Psoas muscle (tissue), 8 donors: ENCODE measurements around the gene PRKCH. TPM values are rescaled to one million over a fixed set of nuclear protein-coding genes. Genes with fewer than 3 reads are reported as not detected.
"Not testable (repeated sequence)": the region's sequence is repeated elsewhere in the genome, so short reads cannot be mapped to it uniquely, and the experiment has no call there.

Experiments
- ATAC-seq, 4 donors: fragments of 200-7000 bp; cut with Tn5 transposase; one replicate each; pipeline ENCODE4 v1.9.1; 2020; ENCODE audit warnings: moderate library complexity in 3 of 4, mild to moderate bottlenecking in 2 of 4
- DNase-seq, 2 donors: peaks; one replicate each; pipeline ENCODE4 v3.0.0-alpha.2; 2020
- H3K27ac ChIP-seq: fragments of 200-600 bp; one replicate; pipeline ENCODE4 v1.8.0; 2022
- H3K27me3 ChIP-seq, 3 donors: fragments of 200-600 bp in 1 of 3; one replicate each; pipeline versions ENCODE4 v1.6.1 to v1.8.0; 2013 to 2022; ENCODE audit warnings: low read length in 2 of 3, mild to moderate bottlenecking in 2 of 3, moderate library complexity in 1 of 3; ENCODE audit not compliant: insufficient read depth in 3 of 3
- H3K36me3 ChIP-seq, 2 donors: fragments of 200-600 bp in 1 of 2; one replicate each; pipeline versions ENCODE4 v1.6.1 to v1.8.0; 2013 to 2022; ENCODE audit warnings: low read depth in 1 of 2, mild to moderate bottlenecking in 1 of 2, moderate library complexity in 1 of 2; ENCODE audit not compliant: insufficient read depth in 1 of 2
- H3K4me1 ChIP-seq: fragments of 200-600 bp; one replicate; pipeline ENCODE4 v1.8.0; 2022
- H3K4me3 ChIP-seq: fragments of 200-600 bp; one replicate; pipeline ENCODE4 v1.8.0; 2022; ENCODE audit warnings: mild to moderate bottlenecking
- H3K9me3 ChIP-seq: fragments of 200-600 bp; one replicate; pipeline ENCODE4 v1.8.0; 2022
- WGBS, 3 donors: extraction: QIAGEN DNeasy Blood & Tissue Kit; methylation state at CpG; one replicate each; pipeline versions ENCODE4 v1.1.6 to v1.1.7; 2013; 5-methylcytosine and 5-hydroxymethylcytosine counted together
- intact Hi-C, 2 donors: fragments of 100-400 bp; cut with DNase I; formaldehyde crosslinking; loops; one replicate each; pipeline versions ENCODE4 v1.11.0 to v1.14.2; 2022
- polyA plus RNA-seq, 3 donors: library from polyadenylated mRNA; stranded (reverse); fragments of 200-250 nt; gene quantifications; one replicate each; pipeline ENCODE4 v1.2.3, GENCODE V29; 2013
- total RNA-seq, 4 donors: library from RNA; stranded (reverse); fragmentation: NEBNext Ultra II Directional in 2 of 4; extraction: Animal tissue kit (Norgen Biotek cat#: 25700) in 2 of 4; gene quantifications; one replicate each; pipeline versions ENCODE4 v1.2.1 to v1.2.4, GENCODE V29; 2021 to 2023
- TF ChIP-seq, protein P1 (sequence below): fragments of 200-600 bp; IDR thresholded peaks from one replicate; pipeline ENCODE4 v1.8.0; 2022; ENCODE audit warnings: antibody characterized with exemption
- donor health status: healthy with polysubstance abuse.
- donor health status: DM: no; HTN: no; CAD: no; lungs with moderate emphysema.
- donor health status: Bipolar disorder and iron deficiency.
- donor health status: healthy.
- donor health status: DM: yes; HTN: yes; CAD: no.
- donor health status: DM: no; HTN: no; CAD: no.
- donor health status: DM: no; HTN: no; CAD: no.
- donor health status: DM: yes; HTN: yes; CAD: no.

Gene PRKCH
- total and polyA plus RNA-seq, 7 donors = 5.9 to 17.9 (median 11.1) TPM

DNA sequence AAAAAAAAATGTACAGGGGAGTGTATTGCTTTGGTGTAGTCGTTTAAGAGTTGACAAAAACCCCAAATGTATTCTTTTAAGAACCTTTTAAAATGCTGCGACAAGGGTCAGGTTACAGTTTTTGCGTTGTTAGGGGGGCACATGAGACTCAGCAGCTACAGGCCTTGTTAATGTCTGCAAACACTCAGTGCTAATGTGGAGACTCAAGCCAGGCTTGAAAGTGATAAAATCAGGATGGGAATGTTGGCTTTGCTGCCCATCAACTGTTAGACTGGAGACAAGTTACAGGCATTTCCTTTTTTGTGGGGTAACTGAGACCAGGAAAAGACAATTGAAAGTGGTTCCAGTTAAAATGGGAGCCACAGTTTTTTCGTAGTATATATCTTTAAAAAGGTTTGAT lies 84.8 kb downstream of the PRKCH start:
- no peaks in the 10 kb centered on the region for H3K36me3 ChIP-seq
- intact Hi-C loops = no loop called here
- no peak overlapping the region for H3K27ac ChIP-seq
- no peak for DNase-seq
- ATAC-seq = no peak
- TF ChIP-seq, protein P1, sequence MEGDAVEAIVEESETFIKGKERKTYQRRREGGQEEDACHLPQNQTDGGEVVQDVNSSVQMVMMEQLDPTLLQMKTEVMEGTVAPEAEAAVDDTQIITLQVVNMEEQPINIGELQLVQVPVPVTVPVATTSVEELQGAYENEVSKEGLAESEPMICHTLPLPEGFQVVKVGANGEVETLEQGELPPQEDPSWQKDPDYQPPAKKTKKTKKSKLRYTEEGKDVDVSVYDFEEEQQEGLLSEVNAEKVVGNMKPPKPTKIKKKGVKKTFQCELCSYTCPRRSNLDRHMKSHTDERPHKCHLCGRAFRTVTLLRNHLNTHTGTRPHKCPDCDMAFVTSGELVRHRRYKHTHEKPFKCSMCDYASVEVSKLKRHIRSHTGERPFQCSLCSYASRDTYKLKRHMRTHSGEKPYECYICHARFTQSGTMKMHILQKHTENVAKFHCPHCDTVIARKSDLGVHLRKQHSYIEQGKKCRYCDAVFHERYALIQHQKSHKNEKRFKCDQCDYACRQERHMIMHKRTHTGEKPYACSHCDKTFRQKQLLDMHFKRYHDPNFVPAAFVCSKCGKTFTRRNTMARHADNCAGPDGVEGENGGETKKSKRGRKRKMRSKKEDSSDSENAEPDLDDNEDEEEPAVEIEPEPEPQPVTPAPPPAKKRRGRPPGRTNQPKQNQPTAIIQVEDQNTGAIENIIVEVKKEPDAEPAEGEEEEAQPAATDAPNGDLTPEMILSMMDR = no peak
- no peaks in the 10 kb centered on the region for H3K9me3 ChIP-seq
- H3K4me1 ChIP-seq = peaks cover 13% of the 10 kb centered on the region
- H3K27me3 ChIP-seq = no peaks in the 10 kb centered on the region
- H3K4me3 ChIP-seq = no peak overlapping the region
- WGBS, 3 donors = 32 to 41% (median 39%) methylated on average over 4 of the region's 4 CpGs

DNA sequence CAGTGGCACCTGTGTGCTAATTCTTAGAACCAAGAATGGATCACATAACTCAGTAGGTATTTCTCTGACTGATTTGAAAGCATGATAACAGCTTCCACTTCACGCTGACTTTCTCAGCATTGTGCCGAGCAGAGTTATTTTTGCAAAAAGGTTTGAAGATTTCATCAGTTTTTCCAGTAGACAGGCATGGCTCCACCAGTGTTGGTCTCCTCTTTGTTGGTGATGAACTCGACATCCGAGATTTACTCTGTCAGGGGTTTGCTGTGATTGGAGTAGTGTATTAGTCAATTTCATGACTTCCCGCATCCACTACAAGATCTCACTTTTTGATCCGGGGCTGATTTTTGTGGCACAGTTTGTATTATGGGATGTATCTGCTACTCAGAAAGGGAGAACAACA lies 85.3 kb downstream of the PRKCH start:
- no peaks in the 10 kb centered on the region for H3K27me3 ChIP-seq
- peaks cover 13% of the 10 kb centered on the region for H3K4me1 ChIP-seq
- TF ChIP-seq, protein P1 = no peak
- DNase-seq = no peak
- no peak overlapping the region for H3K27ac ChIP-seq
- no peak overlapping the region for H3K4me3 ChIP-seq
- intact Hi-C loops = no loop called here
- 44 to 53% (median 50%) methylated on average over 6 of the region's 6 CpGs for WGBS, 3 donors
- no peak for ATAC-seq
- no peaks in the 10 kb centered on the region for H3K9me3 ChIP-seq
- H3K36me3 ChIP-seq = no peaks in the 10 kb centered on the region

DNA sequence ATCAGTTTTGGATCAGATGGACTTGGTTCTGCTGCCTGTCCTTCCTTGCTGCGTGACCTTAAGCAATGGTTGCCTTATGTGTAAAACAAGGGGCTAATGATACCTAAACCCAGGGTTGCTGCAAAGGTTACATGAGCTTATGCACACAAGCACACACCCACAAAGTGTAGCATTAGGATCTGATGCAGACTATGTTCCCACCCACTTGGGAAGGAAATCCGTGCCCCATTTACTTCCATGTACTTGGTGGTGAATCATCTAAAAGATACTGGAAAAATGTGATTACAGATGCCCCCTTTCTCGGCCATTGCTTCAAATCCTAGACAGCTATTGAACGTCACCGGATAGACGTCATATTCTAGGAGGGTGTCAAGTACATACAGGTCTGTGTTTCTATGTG lies 87.1 kb downstream of the PRKCH start:
- Histone ChIP-seq H3K4me3 (no peak overlapping the region), H3K36me3 (no peaks in the 10 kb centered on the region), H3K4me1 (peaks cover 12% of the 10 kb centered on the region), H3K27ac (no peak overlapping the region), H3K9me3 (no peaks in the 10 kb centered on the region), H3K27me3 (no peaks in the 10 kb centered on the region)
- TF ChIP-seq, protein P1 = no peak
- no peak for ATAC-seq
- 94 to 97% (median 97%) methylated on average over 6 of the region's 6 CpGs for WGBS, 3 donors
- no peak for DNase-seq
- intact Hi-C loops = no loop called here

DNA sequence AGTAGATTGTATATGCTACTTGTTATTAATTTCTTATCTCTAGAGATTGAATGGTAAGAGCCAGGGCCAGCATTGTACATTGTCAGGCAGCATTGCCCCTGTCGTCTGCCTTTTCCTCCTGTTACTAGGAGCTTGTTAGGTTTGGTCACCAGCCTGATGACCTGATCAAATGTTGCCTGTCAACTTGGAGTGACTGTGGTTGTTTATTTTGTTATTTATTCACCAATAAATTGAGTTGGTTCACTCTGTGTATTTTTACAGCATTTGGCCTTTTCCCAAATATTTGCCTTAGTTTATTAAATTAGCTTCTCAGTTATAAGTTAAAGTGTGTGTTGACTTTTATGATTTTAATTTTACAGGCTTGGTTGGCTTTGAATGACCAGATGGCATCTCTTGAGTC lies 88.4 kb downstream of the PRKCH start:
- ATAC-seq (no peak), DNase-seq (no peak)
- Histone ChIP-seq H3K27ac (no peak overlapping the region), H3K27me3 (no peaks in the 10 kb centered on the region), H3K4me3 (no peak overlapping the region), H3K36me3 (no peaks in the 10 kb centered on the region), H3K9me3 (no peaks in the 10 kb centered on the region), H3K4me1 (peaks cover 9% of the 10 kb centered on the region)
- TF ChIP-seq, protein P1 = no peak
- 33 to 71% (median 67%) methylated on average over 1 of the region's 1 CpG for WGBS, 3 donors
- intact Hi-C loops = no loop called here

DNA sequence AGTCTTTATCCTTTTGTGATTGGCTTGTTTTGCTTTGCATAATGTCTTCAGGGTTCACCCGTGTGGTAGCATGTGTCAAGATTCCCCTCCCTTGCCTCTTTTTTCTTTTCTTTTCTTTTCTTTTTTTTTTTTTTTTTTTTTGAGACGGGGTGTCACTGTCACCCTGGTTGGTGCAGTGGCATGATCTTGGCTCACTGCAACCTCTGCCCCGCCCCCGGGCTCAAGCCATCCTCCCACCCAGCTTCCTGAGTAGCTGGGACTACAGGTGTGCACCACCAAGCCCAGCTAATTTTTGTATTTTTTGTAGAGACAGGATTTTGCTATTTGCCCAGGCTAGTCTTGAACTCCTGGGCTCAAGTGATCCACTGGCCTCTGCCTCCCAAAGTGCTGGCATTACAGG lies 94.6 kb downstream of the PRKCH start:
- intact Hi-C loops, H3K4me3 ChIP-seq, H3K27me3 ChIP-seq, DNase-seq, H3K36me3 ChIP-seq, H3K27ac ChIP-seq, H3K9me3 ChIP-seq, ATAC-seq: not testable (repeated sequence)
- WGBS, 3 donors = 82 to 95% (median 90%) methylated on average over 4 of the region's 4 CpGs
- peaks cover 13% of the 10 kb centered on the region for H3K4me1 ChIP-seq
